Panc1 (cell line): ENCODE measurements around the gene TMEM100.

Experiments
- CTCF ChIP-seq: fragments of 450-650 bp; IDR thresholded peaks from 2 replicates; pipeline ENCODE4 v1.5.1; 2017; ENCODE audit warnings: mild to moderate bottlenecking
- POLR2AphosphoS5 ChIP-seq: IDR thresholded peaks from 2 replicates; pipeline ENCODE4 v1.6.1; 2012; ENCODE audit warnings: mild to moderate bottlenecking, low read depth, low read length, moderate library complexity
- TCF7L2 ChIP-seq: IDR thresholded peaks from 2 replicates; pipeline ENCODE4 v1.6.1; 2011; ENCODE audit warnings: mild to moderate bottlenecking, low read depth, low read length, inconsistent platforms

- no peak for TF ChIP-seq CTCF
- no peak for TF ChIP-seq TCF7L2
- TF ChIP-seq POLR2AphosphoS5, result no peak
Measured at GRCh38 chr17:55673743-55674506, 48.7 kb downstream of the TMEM100 start.
